Smooth muscle cell (in vitro differentiated cells): ENCODE data around the gene TMEM245. TPM values are rescaled to one million over a fixed set of nuclear protein-coding genes. Genes with fewer than 3 reads are reported as not detected.

Source experiments
- DNase-seq: peaks from one replicate; lab custom pipeline; 2025; ENCODE audit not compliant: unreplicated experiment; lab: John Stamatoyannopoulos, UW
- H2AFZ ChIP-seq: fragments of 200-600 bp; sonication (generic); 2 replicates; pipeline ENCODE4 v1.6.0; 2016; ENCODE audit warnings: antibody characterized with exemption, low read depth, mild to moderate bottlenecking
- H3F3A ChIP-seq: fragments of 200-600 bp; sonication (generic); 2 replicates; pipeline ENCODE4 v1.6.0; 2017; ENCODE audit warnings: antibody characterized with exemption, low read depth
- H3K27ac ChIP-seq: fragments of 200-600 bp; sonication (generic); 2 replicates; pipeline ENCODE4 v1.5.1; 2016; ENCODE audit warnings: low read depth, mild to moderate bottlenecking
- H3K27me3 ChIP-seq: fragments of 200-600 bp; sonication (generic); 2 replicates; pipeline ENCODE4 v1.6.1; 2016; ENCODE audit warnings: low read depth, mild to moderate bottlenecking
- H3K36me3 ChIP-seq: fragments of 200-600 bp; sonication (generic); 2 replicates; pipeline ENCODE4 v1.5.1; 2016; ENCODE audit warnings: low read depth
- H3K4me1 ChIP-seq: fragments of 200-600 bp; sonication (generic); 2 replicates; pipeline ENCODE4 v1.5.1; 2016; ENCODE audit warnings: low read depth
- H3K4me2 ChIP-seq: fragments of 200-600 bp; sonication (generic); 2 replicates; pipeline ENCODE4 v1.6.0; 2016; ENCODE audit warnings: mild to moderate bottlenecking
- H3K4me3 ChIP-seq: fragments of 200-600 bp; sonication (generic); 2 replicates; pipeline ENCODE4 v1.5.1; 2016; ENCODE audit warnings: mild to moderate bottlenecking
- H3K79me2 ChIP-seq: fragments of 200-600 bp; sonication (generic); 2 replicates; pipeline ENCODE4 v1.6.0; 2016; ENCODE audit warnings: low read depth, mild to moderate bottlenecking
- H3K9ac ChIP-seq: fragments of 200-600 bp; sonication (generic); 2 replicates; pipeline ENCODE4 v1.6.0; 2016; ENCODE audit warnings: low read depth
- H3K9me3 ChIP-seq: fragments of 200-600 bp; sonication (generic); replicated peaks from 2 replicates; pipeline ENCODE4 v1.5.1; 2016; ENCODE audit warnings: low read depth
- H4K20me1 ChIP-seq: fragments of 200-600 bp; sonication (generic); 2 replicates; pipeline ENCODE4 v1.6.0; 2016; ENCODE audit warnings: low read depth
- WGBS: methylation state at CpG from one replicate; pipeline ENCODE4 v1.1.7; 2016; ENCODE audit warnings: low lambda C conversion rate; 5-methylcytosine and 5-hydroxymethylcytosine counted together
- polyA plus RNA-seq: library from polyadenylated mRNA; unstranded; fragments of >200 nt; fragmentation: Nextera tagmentation; extraction: Ambion mirVana; gene quantifications from 2 replicates; pipeline ENCODE4 v1.2.1, GENCODE V29; 2016
- total RNA-seq: library from RNA; depleted of rRNA; stranded (reverse); fragments of >200 nt; gene quantifications from 2 replicates; pipeline ENCODE4 v1.2.3, GENCODE V29; 2014
- TF ChIP-seq, protein P1 (sequence below): fragments of 200-600 bp; sonication (generic); IDR thresholded peaks from 2 replicates; pipeline ENCODE4 v1.5.1; 2017; ENCODE audit warnings: borderline replicate concordance, mild to moderate bottlenecking, antibody characterized with exemption; ENCODE audit not compliant: insufficient read depth, poor library complexity, severe bottlenecking

Gene TMEM245
- total and polyA plus RNA-seq, 2 experiments from 2014 or later: 16.3 to 39.7 TPM

GRCh38 chr9:109166771-109167601, 47.2 kb upstream of the TMEM245 start, which contains the start of gene FRRS1L:
TSS of gene FRRS1L (minus strand) at chr9:109167249. CDS start at chr9:109167138, 111 bp downstream.
- Histone ChIP-seq H3K4me3 (peak within 1 kb of the TSS; percentile 45), H3K36me3 (no peaks in the 10 kb centered on the region), H3K4me2 (peak within 1 kb of the TSS; percentile 82), H3K79me2 (no peaks in the 10 kb centered on the region), H3F3A (no peaks in the 10 kb centered on the region), H2AFZ (peak within 1 kb of the TSS; percentile 49), H3K4me1 (no peaks in the 10 kb centered on the region), H3K9ac (no peak within 1 kb of the TSS), H4K20me1 (no peaks in the 10 kb centered on the region), H3K27me3 (peaks cover 42% of the 10 kb centered on the region), H3K27ac (no peak within 1 kb of the TSS), H3K9me3 (no peaks in the 10 kb centered on the region)
- TF ChIP-seq, protein P1, sequence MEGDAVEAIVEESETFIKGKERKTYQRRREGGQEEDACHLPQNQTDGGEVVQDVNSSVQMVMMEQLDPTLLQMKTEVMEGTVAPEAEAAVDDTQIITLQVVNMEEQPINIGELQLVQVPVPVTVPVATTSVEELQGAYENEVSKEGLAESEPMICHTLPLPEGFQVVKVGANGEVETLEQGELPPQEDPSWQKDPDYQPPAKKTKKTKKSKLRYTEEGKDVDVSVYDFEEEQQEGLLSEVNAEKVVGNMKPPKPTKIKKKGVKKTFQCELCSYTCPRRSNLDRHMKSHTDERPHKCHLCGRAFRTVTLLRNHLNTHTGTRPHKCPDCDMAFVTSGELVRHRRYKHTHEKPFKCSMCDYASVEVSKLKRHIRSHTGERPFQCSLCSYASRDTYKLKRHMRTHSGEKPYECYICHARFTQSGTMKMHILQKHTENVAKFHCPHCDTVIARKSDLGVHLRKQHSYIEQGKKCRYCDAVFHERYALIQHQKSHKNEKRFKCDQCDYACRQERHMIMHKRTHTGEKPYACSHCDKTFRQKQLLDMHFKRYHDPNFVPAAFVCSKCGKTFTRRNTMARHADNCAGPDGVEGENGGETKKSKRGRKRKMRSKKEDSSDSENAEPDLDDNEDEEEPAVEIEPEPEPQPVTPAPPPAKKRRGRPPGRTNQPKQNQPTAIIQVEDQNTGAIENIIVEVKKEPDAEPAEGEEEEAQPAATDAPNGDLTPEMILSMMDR: no peak
- WGBS: 21% methylated on average over 17 of the region's 86 CpGs
- DNase-seq: no peak

- H3K27me3 ChIP-seq: peaks cover 42% of the 10 kb centered on the region
- H3K4me2 ChIP-seq: peak overlapping the region; percentile 82
- H3K4me1 ChIP-seq: no peaks in the 10 kb centered on the region
- H3K36me3 ChIP-seq: no peaks in the 10 kb centered on the region
- H4K20me1 ChIP-seq: no peaks in the 10 kb centered on the region
- TF ChIP-seq, protein P1: no peak
- H3F3A ChIP-seq: no peaks in the 10 kb centered on the region
- no peak overlapping the region for H2AFZ ChIP-seq
- WGBS: 82% methylated on average over 13 of the region's 16 CpGs
- H3K79me2 ChIP-seq: no peaks in the 10 kb centered on the region
- H3K9me3 ChIP-seq: no peaks in the 10 kb centered on the region
- no peak for DNase-seq
- H3K9ac ChIP-seq: no peak overlapping the region
- H3K4me3 ChIP-seq: peak overlapping the region; percentile 45
- no peak overlapping the region for H3K27ac ChIP-seq
These were observed 46.5 kb upstream of the TMEM245 start for GRCh38 chr9:109166171-109166770.

- no peaks in the 10 kb centered on the region for H3F3A ChIP-seq
- TF ChIP-seq, protein P1: no peak
- no peaks in the 10 kb centered on the region for H3K79me2 ChIP-seq
- no peak overlapping the region for H2AFZ ChIP-seq
- no peaks in the 10 kb centered on the region for H3K9me3 ChIP-seq
- H4K20me1 ChIP-seq: no peaks in the 10 kb centered on the region
- H3K4me2 ChIP-seq: no peak overlapping the region
- peaks cover 42% of the 10 kb centered on the region for H3K27me3 ChIP-seq
- no peak overlapping the region for H3K27ac ChIP-seq
- 90% methylated on average over 5 of the region's 5 CpGs for WGBS
- H3K9ac ChIP-seq: no peak overlapping the region
- H3K4me3 ChIP-seq: no peak overlapping the region
- no peak for DNase-seq
- no peaks in the 10 kb centered on the region for H3K36me3 ChIP-seq
- no peaks in the 10 kb centered on the region for H3K4me1 ChIP-seq
These were observed 44.3 kb upstream of the TMEM245 start for GRCh38 chr9:109164042-109164441.
